HG02798 (cell line): Measurements from ENCODE around the gene GDF15.
"Not testable (repeated sequence)": the region's sequence is repeated elsewhere in the genome, so short reads cannot be mapped to it uniquely, and the experiment has no call there.

Source experiments
- ATAC-seq: cut with Tn5 transposase; IDR thresholded peaks from one replicate; pipeline ENCODE4 v1.9.1; 2021; ENCODE audit warnings: mild to moderate bottlenecking; ENCODE audit not compliant: unreplicated experiment, poor library complexity

Gene GDF15

GRCh38 chr19:18385675-18386542, at the start of gene GDF15:
Gene GDF15 (plus strand): TSS chr19:18386158. CDS start chr19:18386190, 32 bp downstream.
- no peak for ATAC-seq

GRCh38 chr19:18338541-18338940, 47.4 kb upstream of the GDF15 start:
- no peak for ATAC-seq

- ATAC-seq, result no peak
Observed at GRCh38 chr19:18339723-18340122, 46.2 kb upstream of the GDF15 start.

- peak; percentile 75 for ATAC-seq
Observed at GRCh38 chr19:18340190-18340989, 45.6 kb upstream of the GDF15 start, which contains the start of gene PGPEP1. Gene PGPEP1 (plus strand): TSS chr19:18340598. CDS start chr19:18340682, 84 bp downstream.

GRCh38 chr19:18340990-18341868, 44.7 kb upstream of the GDF15 start:
- peak; percentile 47 for ATAC-seq

- no peak for ATAC-seq
Observed at GRCh38 chr19:18342090-18342632, 43.8 kb upstream of the GDF15 start.

GRCh38 chr19:18344582-18344950, 41.4 kb upstream of the GDF15 start:
- ATAC-seq, result no peak

- no peak for ATAC-seq
Observed at GRCh38 chr19:18345296-18345695, 40.7 kb upstream of the GDF15 start.

GRCh38 chr19:18346091-18346490, 39.9 kb upstream of the GDF15 start:
- no peak for ATAC-seq

- no peak for ATAC-seq
Observed at GRCh38 chr19:18348171-18348570, 37.8 kb upstream of the GDF15 start.

GRCh38 chr19:18348818-18349339, 37.1 kb upstream of the GDF15 start:
- not testable (repeated sequence) for ATAC-seq

GRCh38 chr19:18349524-18350128, 36.3 kb upstream of the GDF15 start:
- no peak for ATAC-seq

GRCh38 chr19:18350490-18350889, 35.5 kb upstream of the GDF15 start:
- ATAC-seq, result no peak

GRCh38 chr19:18351544-18351943, 34.4 kb upstream of the GDF15 start:
- ATAC-seq, result no peak

- ATAC-seq, result no peak
Observed at GRCh38 chr19:18353378-18354005, 32.5 kb upstream of the GDF15 start.

- not testable (repeated sequence) for ATAC-seq
Observed at GRCh38 chr19:18354743-18355142, 31.2 kb upstream of the GDF15 start.

GRCh38 chr19:18357041-18357440, 28.9 kb upstream of the GDF15 start:
- no peak for ATAC-seq

GRCh38 chr19:18361646-18362045, 24.3 kb upstream of the GDF15 start:
- no peak for ATAC-seq
